GM13976 (cell line): Measurements from ENCODE around the gene DDR1.
"Not testable (repeated sequence)": the region's sequence is repeated elsewhere in the genome, so short reads cannot be mapped to it uniquely, and the experiment has no call there.

Experiments
- DNase-seq: peaks from one replicate; pipeline ENCODE4 v3.0.0; 2012; ENCODE audit warnings: low spot score
- in situ Hi-C: fragments of 300-500 bp; cut with MboI; formaldehyde crosslinking; loops from one replicate; pipeline ENCODE4 v1.12.0; 2022; ENCODE audit warnings: low sequenced_read_pairs, mixed read lengths, inconsistent platforms; ENCODE audit not compliant: unreplicated experiment
- TF ChIP-seq, protein P1 (sequence below): IDR thresholded peaks from 2 replicates; pipeline ENCODE4 v1.5.1; 2012; ENCODE audit warnings: borderline replicate concordance, mild to moderate bottlenecking; ENCODE audit not compliant: insufficient read depth; ENCODE audit errors: extremely low read depth, missing control alignments, control extremely low read depth

Gene DDR1

DNA sequence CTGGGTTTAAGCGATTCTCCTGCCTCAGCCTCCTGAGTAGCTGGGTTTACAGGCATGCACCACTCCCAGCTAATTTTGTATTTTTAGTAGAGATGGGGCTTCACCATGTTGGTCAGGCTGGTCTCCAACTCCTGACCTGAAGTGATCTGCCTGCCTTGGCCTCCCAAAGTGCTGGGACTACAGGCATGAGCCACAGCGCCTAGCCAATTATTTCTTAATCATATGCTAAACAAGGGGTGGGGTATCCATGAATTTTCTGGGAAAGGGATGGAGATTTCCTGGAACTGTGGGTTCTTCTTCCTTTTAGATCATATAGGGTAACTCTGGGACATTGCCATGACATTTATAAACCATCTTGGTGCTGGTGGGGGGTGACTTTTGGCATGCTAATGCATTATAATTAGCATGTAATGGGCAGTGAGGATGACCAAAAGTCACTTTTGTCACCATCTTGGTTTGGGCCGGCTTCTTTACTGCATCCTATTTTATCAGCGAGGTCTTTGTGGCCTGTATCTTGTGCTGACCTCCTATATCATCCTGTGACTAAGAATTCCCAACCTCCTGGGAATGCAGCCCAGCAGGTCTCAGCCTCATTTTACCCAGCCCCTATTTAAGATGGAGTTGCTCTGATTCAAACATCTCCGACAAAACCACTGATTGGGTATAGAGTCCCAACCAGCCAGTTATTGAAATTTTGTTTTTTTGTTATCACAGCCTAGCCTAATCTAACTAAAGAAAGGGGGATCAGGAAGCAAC, 29.9 kb upstream of the DDR1 start:
- TF ChIP-seq, protein P1, sequence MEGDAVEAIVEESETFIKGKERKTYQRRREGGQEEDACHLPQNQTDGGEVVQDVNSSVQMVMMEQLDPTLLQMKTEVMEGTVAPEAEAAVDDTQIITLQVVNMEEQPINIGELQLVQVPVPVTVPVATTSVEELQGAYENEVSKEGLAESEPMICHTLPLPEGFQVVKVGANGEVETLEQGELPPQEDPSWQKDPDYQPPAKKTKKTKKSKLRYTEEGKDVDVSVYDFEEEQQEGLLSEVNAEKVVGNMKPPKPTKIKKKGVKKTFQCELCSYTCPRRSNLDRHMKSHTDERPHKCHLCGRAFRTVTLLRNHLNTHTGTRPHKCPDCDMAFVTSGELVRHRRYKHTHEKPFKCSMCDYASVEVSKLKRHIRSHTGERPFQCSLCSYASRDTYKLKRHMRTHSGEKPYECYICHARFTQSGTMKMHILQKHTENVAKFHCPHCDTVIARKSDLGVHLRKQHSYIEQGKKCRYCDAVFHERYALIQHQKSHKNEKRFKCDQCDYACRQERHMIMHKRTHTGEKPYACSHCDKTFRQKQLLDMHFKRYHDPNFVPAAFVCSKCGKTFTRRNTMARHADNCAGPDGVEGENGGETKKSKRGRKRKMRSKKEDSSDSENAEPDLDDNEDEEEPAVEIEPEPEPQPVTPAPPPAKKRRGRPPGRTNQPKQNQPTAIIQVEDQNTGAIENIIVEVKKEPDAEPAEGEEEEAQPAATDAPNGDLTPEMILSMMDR, result no peak
- DNase-seq, result no peak
- in situ Hi-C loops, result no loop called here

DNA sequence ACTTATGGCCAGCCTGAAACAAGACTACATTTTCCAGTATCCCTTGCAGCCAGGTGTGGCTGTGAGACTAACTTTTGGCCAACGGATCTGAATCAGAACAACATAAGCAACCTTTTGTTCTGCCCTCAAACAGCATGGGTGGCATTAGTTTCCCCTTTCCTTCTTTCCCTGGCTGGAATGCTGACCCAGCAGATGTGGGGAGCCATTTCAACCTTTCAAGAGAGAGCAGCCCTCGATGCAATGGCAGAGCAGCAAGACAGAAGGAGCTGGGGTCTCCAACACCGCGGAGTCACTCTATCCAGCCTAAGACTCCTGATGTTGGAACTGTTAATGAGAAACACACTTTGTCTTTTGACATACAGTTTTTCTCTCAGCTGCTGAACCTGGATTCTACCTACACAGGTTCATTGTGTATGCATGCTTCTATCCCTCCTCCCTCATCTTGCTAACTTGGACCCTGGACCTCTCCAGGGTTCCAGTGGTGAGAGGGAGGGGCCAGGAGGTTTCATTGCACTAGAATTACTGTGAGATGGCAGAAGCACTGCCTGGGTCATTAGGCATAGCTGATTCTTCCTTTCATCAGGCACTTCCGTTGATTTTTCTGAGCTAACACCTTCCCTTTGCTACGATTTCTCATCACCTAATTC, 28.8 kb upstream of the DDR1 start:
- TF ChIP-seq, protein P1, result no peak
- in situ Hi-C loops, result no loop called here

DNA sequence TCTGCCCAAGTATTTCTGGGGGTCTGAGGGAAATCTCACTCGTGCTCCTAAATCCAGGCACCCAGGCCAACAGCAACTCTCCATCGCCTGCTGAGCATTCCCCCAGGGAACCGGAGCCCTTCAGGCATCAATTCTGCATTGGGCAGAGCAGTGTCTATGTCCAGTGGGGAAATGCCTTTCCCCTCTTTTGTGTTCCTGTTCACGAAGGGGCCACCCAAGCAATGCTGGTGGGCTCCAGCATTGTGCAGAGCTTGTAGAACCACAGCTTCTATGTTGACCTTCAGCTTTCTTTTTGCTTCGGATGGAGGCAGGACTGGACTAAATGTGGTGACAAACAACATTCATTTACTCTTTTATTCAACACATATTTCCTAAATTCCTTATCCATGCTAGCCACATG, 27.2 kb upstream of the DDR1 start:
- no peak for DNase-seq
- in situ Hi-C loops, result no loop called here
- TF ChIP-seq, protein P1, result no peak

More for the DNA sequence above, 28.8 kb upstream of the DDR1 start:
- DNase-seq, result peak; percentile 4

DNA sequence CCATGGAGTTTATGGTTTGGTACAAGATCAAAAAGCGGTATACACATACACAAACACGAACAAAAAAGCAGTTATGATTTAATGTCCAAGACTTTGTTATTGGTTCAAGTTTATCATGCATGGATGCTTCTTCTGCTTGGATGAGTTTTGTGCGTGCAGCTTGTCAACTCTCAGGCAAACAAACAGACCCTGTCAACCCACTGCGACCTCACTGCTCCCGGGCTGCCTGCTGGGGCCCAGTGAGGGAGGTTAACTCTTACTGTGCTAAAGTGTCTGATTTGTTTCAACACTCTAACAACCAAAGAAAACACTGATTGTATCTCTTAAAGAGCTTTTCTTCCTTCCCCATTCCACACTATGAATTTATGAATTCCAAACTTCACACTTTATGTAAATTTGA, 26.8 kb upstream of the DDR1 start:
- TF ChIP-seq, protein P1, result no peak
- DNase-seq, result no peak
- in situ Hi-C loops, result no loop called here

DNA sequence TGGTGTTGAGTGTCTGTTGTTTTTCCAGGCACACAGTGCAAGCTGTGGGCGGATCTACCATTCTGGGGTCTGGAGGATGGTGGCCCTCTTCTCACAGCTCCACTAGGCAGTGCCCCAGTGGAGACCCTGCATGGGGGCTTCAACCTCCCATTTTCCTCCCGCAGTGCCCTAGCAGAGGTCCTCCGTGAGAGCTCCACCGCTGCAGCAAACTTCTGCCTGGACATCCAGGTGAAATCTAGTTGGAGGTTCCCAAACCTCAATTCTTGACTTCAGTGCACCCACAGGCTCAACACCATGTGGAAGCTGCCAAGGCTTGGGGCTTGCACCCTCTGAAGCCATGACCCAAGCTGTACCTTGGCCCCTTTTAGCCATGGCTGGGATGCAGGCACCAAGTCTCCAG, 24.6 kb upstream of the DDR1 start:
- DNase-seq, in situ Hi-C loops: not testable (repeated sequence)

DNA sequence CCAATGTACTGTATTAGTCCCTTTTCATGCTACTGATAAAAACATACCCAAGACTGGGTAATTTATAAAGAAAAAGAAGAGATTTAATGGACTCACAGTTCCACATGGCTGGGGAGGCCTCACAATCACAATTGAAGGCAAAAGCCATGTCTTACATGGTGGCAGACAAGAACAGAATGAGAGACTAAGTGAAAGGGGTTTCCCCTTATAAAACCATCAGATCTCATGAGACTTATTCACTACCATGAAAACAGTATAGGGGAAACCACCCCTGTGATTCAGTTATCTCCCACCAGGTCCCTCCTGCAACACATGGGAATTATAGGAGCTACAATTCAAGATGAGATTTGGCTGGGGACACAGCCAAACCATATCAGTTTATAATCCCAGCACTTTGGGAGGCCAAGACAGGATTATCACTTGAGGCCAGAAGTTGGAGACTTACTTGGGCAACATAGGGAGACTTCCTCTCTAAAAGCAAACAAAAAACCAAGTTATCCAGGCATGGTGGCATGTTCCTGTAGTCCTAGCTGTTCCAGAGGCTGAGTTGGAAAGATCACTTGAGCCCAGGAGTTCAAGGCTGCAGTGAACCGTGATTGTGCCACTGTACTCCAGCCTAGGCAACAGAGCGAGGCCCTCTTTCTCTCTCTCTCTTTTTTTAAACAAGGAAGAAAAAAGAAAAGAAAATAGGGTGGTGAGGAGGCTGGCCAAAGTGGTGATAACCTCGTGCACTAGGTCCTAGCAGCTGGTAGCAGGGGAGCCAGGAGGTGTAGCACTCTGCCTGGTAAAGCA, 22.9 kb upstream of the DDR1 start:
- DNase-seq, result no peak
- in situ Hi-C loops, result no loop called here
- TF ChIP-seq, protein P1, result no peak
